HG03060 (cell line): Measurements from ENCODE around the gene RBP4.

ENCODE experiments used
- ATAC-seq: cut with Tn5 transposase; IDR thresholded peaks from one replicate; pipeline ENCODE4 v1.9.1; 2021; ENCODE audit warnings: low read depth, moderate number of reproducible peaks; ENCODE audit not compliant: unreplicated experiment

The RBP4 gene

GRCh38 chr10:93601146-93601773 lies at the start of gene RBP4:
RBP4 (minus strand) TSS chr10:93601235; CDS start chr10:93601028, 207 bp downstream.
- no peak for ATAC-seq

GRCh38 chr10:93639791-93640190 lies 38.8 kb upstream of the RBP4 start:
- no peak for ATAC-seq

- no peak for ATAC-seq
Measured at GRCh38 chr10:93630625-93631557, 29.9 kb upstream of the RBP4 start.

GRCh38 chr10:93629647-93630305 lies 28.7 kb upstream of the RBP4 start:
- no peak for ATAC-seq

GRCh38 chr10:93628858-93629257 lies 27.8 kb upstream of the RBP4 start:
- no peak for ATAC-seq

GRCh38 chr10:93622942-93623341 lies 21.9 kb upstream of the RBP4 start:
- no peak for ATAC-seq

- no peak for ATAC-seq
Measured at GRCh38 chr10:93620925-93621324, 19.9 kb upstream of the RBP4 start.

- ATAC-seq, result no peak
Measured at GRCh38 chr10:93615576-93616235, 14.7 kb upstream of the RBP4 start.

GRCh38 chr10:93614101-93614825 lies 13.2 kb upstream of the RBP4 start:
- ATAC-seq, result no peak

- ATAC-seq, result no peak
Measured at GRCh38 chr10:93613126-93613525, 12.1 kb upstream of the RBP4 start.

GRCh38 chr10:93612311-93612710 lies 11.3 kb upstream of the RBP4 start, which contains the start of gene PDE6C:
PDE6C (plus strand) TSS chr10:93612537; CDS start chr10:93612726, 189 bp downstream.
- ATAC-seq, result no peak

- no peak for ATAC-seq
Measured at GRCh38 chr10:93608421-93608820, 7.4 kb upstream of the RBP4 start.

GRCh38 chr10:93604146-93604545 lies 3.1 kb upstream of the RBP4 start:
- no peak for ATAC-seq

- no peak for ATAC-seq
Measured at GRCh38 chr10:93603023-93603422, 2.0 kb upstream of the RBP4 start.

GRCh38 chr10:93601774-93602162 lies 733 bp upstream of the RBP4 start:
- no peak for ATAC-seq

- ATAC-seq, result no peak
Measured at GRCh38 chr10:93600446-93601145, 439 bp downstream of the RBP4 start.

- no peak for ATAC-seq
Measured at GRCh38 chr10:93599778-93600177, 1.3 kb downstream of the RBP4 start.

- ATAC-seq, result no peak
Measured at GRCh38 chr10:93599335-93599734, 1.7 kb downstream of the RBP4 start.

- no peak for ATAC-seq
Measured at GRCh38 chr10:93598157-93598556, 2.9 kb downstream of the RBP4 start.
